SU-DHL-6 (cell line): ENCODE data around the gene MOB3B.

Experiments
- EZH2phosphoT487 ChIP-seq: fragments of 200-600 bp; sonication (generic), shearing (Covaris generic); conservative IDR thresholded peaks from 2 replicates; pipeline ENCODE4 v1.6.1; 2018; ENCODE audit warnings: mild to moderate bottlenecking, antibody characterized with exemption, low read length, moderate library complexity, mixed read lengths
- TF ChIP-seq, protein P1 (sequence below): fragments of 200-600 bp; sonication (generic); IDR thresholded peaks from one replicate; pipeline ENCODE4 v1.5.1; 2017; ENCODE audit warnings: antibody characterized with exemption, mild to moderate bottlenecking, low read length, moderate library complexity; ENCODE audit not compliant: insufficient read depth, poor library complexity, severe bottlenecking

DNA sequence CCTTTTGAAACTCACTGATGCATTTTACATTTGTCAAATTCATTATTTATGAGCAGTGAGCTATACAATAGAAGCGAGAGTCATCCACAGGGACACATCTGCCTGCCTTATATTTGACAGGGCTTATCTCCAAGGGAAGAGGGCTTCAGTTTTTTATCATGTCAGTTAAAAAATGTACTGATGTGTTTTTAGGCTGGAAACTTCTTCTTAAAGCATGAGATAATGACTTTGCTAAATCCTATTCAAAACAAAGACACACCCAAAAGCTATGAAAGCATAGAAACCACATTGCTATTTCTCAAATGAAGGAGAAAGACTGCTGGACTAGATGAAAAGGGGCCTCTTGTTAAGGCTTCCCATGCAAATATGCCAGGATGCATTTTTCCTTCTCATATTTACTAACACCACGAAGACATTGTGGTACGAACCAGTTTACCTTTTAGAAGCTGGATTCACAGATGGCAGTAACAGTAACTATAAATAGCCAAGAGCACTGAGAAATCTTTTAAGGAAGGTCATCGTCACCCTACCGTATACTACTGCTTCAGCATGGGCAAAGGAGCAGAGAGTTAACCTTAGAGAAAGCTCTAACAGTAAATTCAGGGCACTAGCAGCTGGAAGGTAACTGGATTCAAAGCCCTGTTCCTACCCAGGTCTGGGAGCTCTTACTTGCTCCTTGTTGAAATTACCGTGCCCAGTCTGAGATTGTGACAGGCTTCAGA lies 91.8 kb downstream of the MOB3B start:
- TF ChIP-seq, protein P1, sequence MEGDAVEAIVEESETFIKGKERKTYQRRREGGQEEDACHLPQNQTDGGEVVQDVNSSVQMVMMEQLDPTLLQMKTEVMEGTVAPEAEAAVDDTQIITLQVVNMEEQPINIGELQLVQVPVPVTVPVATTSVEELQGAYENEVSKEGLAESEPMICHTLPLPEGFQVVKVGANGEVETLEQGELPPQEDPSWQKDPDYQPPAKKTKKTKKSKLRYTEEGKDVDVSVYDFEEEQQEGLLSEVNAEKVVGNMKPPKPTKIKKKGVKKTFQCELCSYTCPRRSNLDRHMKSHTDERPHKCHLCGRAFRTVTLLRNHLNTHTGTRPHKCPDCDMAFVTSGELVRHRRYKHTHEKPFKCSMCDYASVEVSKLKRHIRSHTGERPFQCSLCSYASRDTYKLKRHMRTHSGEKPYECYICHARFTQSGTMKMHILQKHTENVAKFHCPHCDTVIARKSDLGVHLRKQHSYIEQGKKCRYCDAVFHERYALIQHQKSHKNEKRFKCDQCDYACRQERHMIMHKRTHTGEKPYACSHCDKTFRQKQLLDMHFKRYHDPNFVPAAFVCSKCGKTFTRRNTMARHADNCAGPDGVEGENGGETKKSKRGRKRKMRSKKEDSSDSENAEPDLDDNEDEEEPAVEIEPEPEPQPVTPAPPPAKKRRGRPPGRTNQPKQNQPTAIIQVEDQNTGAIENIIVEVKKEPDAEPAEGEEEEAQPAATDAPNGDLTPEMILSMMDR, result no peak
- no peak for TF ChIP-seq EZH2phosphoT487
